Measurements from ENCODE around the gene TICAM2. TPM values are rescaled to one million over a fixed set of nuclear protein-coding genes. Genes with fewer than 3 reads are reported as not detected.

The TICAM2 gene
- total RNA-seq, 1 donor: 19.1 TPM

GRCh38 chr5:115565233-115565632 is 37.0 kb downstream of the TICAM2 start:
- no peak for DNase-seq (ENCODE audit: low read depth)
- TF ChIP-seq, protein P1, sequence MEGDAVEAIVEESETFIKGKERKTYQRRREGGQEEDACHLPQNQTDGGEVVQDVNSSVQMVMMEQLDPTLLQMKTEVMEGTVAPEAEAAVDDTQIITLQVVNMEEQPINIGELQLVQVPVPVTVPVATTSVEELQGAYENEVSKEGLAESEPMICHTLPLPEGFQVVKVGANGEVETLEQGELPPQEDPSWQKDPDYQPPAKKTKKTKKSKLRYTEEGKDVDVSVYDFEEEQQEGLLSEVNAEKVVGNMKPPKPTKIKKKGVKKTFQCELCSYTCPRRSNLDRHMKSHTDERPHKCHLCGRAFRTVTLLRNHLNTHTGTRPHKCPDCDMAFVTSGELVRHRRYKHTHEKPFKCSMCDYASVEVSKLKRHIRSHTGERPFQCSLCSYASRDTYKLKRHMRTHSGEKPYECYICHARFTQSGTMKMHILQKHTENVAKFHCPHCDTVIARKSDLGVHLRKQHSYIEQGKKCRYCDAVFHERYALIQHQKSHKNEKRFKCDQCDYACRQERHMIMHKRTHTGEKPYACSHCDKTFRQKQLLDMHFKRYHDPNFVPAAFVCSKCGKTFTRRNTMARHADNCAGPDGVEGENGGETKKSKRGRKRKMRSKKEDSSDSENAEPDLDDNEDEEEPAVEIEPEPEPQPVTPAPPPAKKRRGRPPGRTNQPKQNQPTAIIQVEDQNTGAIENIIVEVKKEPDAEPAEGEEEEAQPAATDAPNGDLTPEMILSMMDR (IDR thresholded peaks at IDR 0.05; ENCODE audit: insufficient read depth, low read length): no peak
- no peak overlapping the region for H3K4me3 ChIP-seq (ENCODE audit: low read depth, low read length)

- TF ChIP-seq, protein P1 (IDR thresholded peaks at IDR 0.05; ENCODE audit: insufficient read depth, low read length): no peak
- no peak overlapping the region for H3K4me3 ChIP-seq (ENCODE audit: low read depth, low read length)
- DNase-seq (ENCODE audit: low read depth): no peak
Measured at GRCh38 chr5:115561176-115561575, 41.1 kb downstream of the TICAM2 start.

DNA sequence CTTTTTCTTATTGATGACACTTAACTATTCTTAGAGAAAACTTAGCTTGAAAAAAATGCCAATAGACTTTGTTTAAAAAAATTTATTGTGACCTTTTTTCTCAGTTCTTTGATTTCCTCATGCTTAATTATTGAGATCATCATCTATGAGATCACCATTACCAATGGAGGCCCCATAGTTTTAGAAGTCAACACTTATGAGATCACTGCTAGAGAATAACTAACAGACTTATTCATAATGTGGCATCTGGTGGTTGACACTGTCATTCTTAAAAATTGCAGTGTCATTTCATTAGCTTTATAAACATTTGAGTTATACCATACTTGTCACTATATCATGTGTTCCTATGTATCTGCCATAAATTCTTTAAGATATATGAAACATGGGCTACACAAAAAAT is 42.8 kb downstream of the TICAM2 start:
- no peak overlapping the region for H3K4me3 ChIP-seq (ENCODE audit: low read depth, low read length)
- TF ChIP-seq, protein P1 (IDR thresholded peaks at IDR 0.05; ENCODE audit: insufficient read depth, low read length): no peak
- DNase-seq (ENCODE audit: low read depth): no peak

- H3K4me3 ChIP-seq (ENCODE audit: low read depth, low read length): no peak overlapping the region
- peak; percentile 35 for DNase-seq (ENCODE audit: low read depth)
- TF ChIP-seq, protein P1 (IDR thresholded peaks at IDR 0.05; ENCODE audit: insufficient read depth, low read length): no peak
Measured at GRCh38 chr5:115558388-115558956, 43.8 kb downstream of the TICAM2 start.

GRCh38 chr5:115557667-115558387 is 44.5 kb downstream of the TICAM2 start:
- TF ChIP-seq, protein P1 (IDR thresholded peaks at IDR 0.05; ENCODE audit: insufficient read depth, low read length): no peak
- no peak overlapping the region for H3K4me3 ChIP-seq (ENCODE audit: low read depth, low read length)
- DNase-seq (ENCODE audit: low read depth): no peak

- TF ChIP-seq, protein P1 (IDR thresholded peaks at IDR 0.05; ENCODE audit: insufficient read depth, low read length): no peak
- H3K4me3 ChIP-seq (ENCODE audit: low read depth, low read length): no peak overlapping the region
- no peak for DNase-seq (ENCODE audit: low read depth)
Measured at GRCh38 chr5:115556276-115556675, 46.0 kb downstream of the TICAM2 start.
